ENCODE results near the gene NRK.
"Not testable (repeated sequence)": the region's sequence is repeated elsewhere in the genome, so short reads cannot be mapped to it uniquely, and the experiment has no call there.

Gene NRK

GRCh38 chrX:105894721-105895120, 72.4 kb downstream of the NRK start:
- TF ChIP-seq TAF1 (IDR thresholded peaks at IDR 0.05; ENCODE audit: borderline replicate concordance, low read depth, low read length), result no peak
- no peak for TF ChIP-seq POLR2A (IDR thresholded peaks at IDR 0.05; ENCODE audit: low read depth, low read length)
- TF ChIP-seq POLR2AphosphoS5 (IDR thresholded peaks at IDR 0.05; ENCODE audit: low read depth, low read length), result no peak
- DNase-seq (ENCODE audit: insufficient read length), result no peak
- FAIRE-seq, result no peak

- no peak for FAIRE-seq
- TF ChIP-seq POLR2A (IDR thresholded peaks at IDR 0.05; ENCODE audit: low read depth, low read length) (no peak), POLR2AphosphoS5 (IDR thresholded peaks at IDR 0.05; ENCODE audit: low read depth, low read length) (no peak), TAF1 (IDR thresholded peaks at IDR 0.05; ENCODE audit: borderline replicate concordance, low read depth, low read length) (no peak)
Observed at GRCh38 chrX:105909576-105909975, 87.2 kb downstream of the NRK start.

GRCh38 chrX:105910563-105911105, 88.3 kb downstream of the NRK start:
- DNase-seq (ENCODE audit: insufficient read length) (no peak), FAIRE-seq (no peak)
- TF ChIP-seq POLR2A (IDR thresholded peaks at IDR 0.05; ENCODE audit: low read depth, low read length) (no peak), POLR2AphosphoS5 (IDR thresholded peaks at IDR 0.05; ENCODE audit: low read depth, low read length) (no peak), TAF1 (IDR thresholded peaks at IDR 0.05; ENCODE audit: borderline replicate concordance, low read depth, low read length) (no peak)

More at GRCh38 chrX:105909576-105909975, 87.2 kb downstream of the NRK start:
- no peak for DNase-seq (ENCODE audit: insufficient read length)

- TF ChIP-seq POLR2AphosphoS5 (IDR thresholded peaks at IDR 0.05; ENCODE audit: low read depth, low read length), result no peak
- TF ChIP-seq POLR2A (IDR thresholded peaks at IDR 0.05; ENCODE audit: low read depth, low read length), result no peak
- TF ChIP-seq TAF1 (IDR thresholded peaks at IDR 0.05; ENCODE audit: borderline replicate concordance, low read depth, low read length), result no peak
- FAIRE-seq, result no peak
- no peak for DNase-seq (ENCODE audit: insufficient read length)
Observed at GRCh38 chrX:105945266-105945665, 122.9 kb downstream of the NRK start.

GRCh38 chrX:105969487-105969886, 147.1 kb downstream of the NRK start:
- no peak for FAIRE-seq
- no peak for DNase-seq (ENCODE audit: insufficient read length)
- TF ChIP-seq TAF1 (IDR thresholded peaks at IDR 0.05; ENCODE audit: borderline replicate concordance, low read depth, low read length), result no peak
- TF ChIP-seq POLR2A (IDR thresholded peaks at IDR 0.05; ENCODE audit: low read depth, low read length), result no peak
- TF ChIP-seq POLR2AphosphoS5 (IDR thresholded peaks at IDR 0.05; ENCODE audit: low read depth, low read length), result no peak

- DNase-seq (ENCODE audit: insufficient read length) (no peak), FAIRE-seq (no peak)
- TF ChIP-seq POLR2A (IDR thresholded peaks at IDR 0.05; ENCODE audit: low read depth, low read length), result no peak
- no peak for TF ChIP-seq POLR2AphosphoS5 (IDR thresholded peaks at IDR 0.05; ENCODE audit: low read depth, low read length)
- no peak for TF ChIP-seq TAF1 (IDR thresholded peaks at IDR 0.05; ENCODE audit: borderline replicate concordance, low read depth, low read length)
Observed at GRCh38 chrX:105972690-105973386, 150.5 kb downstream of the NRK start.

- no peak for DNase-seq (ENCODE audit: insufficient read length)
- no peak for FAIRE-seq
- TF ChIP-seq TAF1 (IDR thresholded peaks at IDR 0.05; ENCODE audit: borderline replicate concordance, low read depth, low read length) (no peak), POLR2A (IDR thresholded peaks at IDR 0.05; ENCODE audit: low read depth, low read length) (no peak), POLR2AphosphoS5 (IDR thresholded peaks at IDR 0.05; ENCODE audit: low read depth, low read length) (no peak)
Observed at GRCh38 chrX:105973387-105973739, 151.0 kb downstream of the NRK start.

GRCh38 chrX:105975382-105975781, 153.0 kb downstream of the NRK start:
- TF ChIP-seq POLR2A (IDR thresholded peaks at IDR 0.05; ENCODE audit: low read depth, low read length) (no peak), TAF1 (IDR thresholded peaks at IDR 0.05; ENCODE audit: borderline replicate concordance, low read depth, low read length) (no peak), POLR2AphosphoS5 (IDR thresholded peaks at IDR 0.05; ENCODE audit: low read depth, low read length) (no peak)
- FAIRE-seq (no peak), DNase-seq (ENCODE audit: insufficient read length) (no peak)

GRCh38 chrX:105981772-105982485, 159.6 kb downstream of the NRK start:
- TF ChIP-seq POLR2AphosphoS5 (IDR thresholded peaks at IDR 0.05; ENCODE audit: low read depth, low read length), result no peak
- TF ChIP-seq POLR2A (IDR thresholded peaks at IDR 0.05; ENCODE audit: low read depth, low read length), result no peak
- no peak for TF ChIP-seq TAF1 (IDR thresholded peaks at IDR 0.05; ENCODE audit: borderline replicate concordance, low read depth, low read length)
- FAIRE-seq, result no peak
- DNase-seq (ENCODE audit: insufficient read length), result no peak

GRCh38 chrX:105988487-105988886, 166.1 kb downstream of the NRK start:
- not testable (repeated sequence) for DNase-seq (ENCODE audit: insufficient read length); FAIRE-seq

- TF ChIP-seq POLR2A (IDR thresholded peaks at IDR 0.05; ENCODE audit: low read depth, low read length), result no peak
- no peak for TF ChIP-seq POLR2AphosphoS5 (IDR thresholded peaks at IDR 0.05; ENCODE audit: low read depth, low read length)
- TF ChIP-seq TAF1 (IDR thresholded peaks at IDR 0.05; ENCODE audit: borderline replicate concordance, low read depth, low read length), result no peak
- FAIRE-seq (no peak), DNase-seq (ENCODE audit: insufficient read length) (no peak)
Observed at GRCh38 chrX:105999294-105999693, 177.0 kb downstream of the NRK start.

- no peak for FAIRE-seq
- no peak for TF ChIP-seq POLR2A (IDR thresholded peaks at IDR 0.05; ENCODE audit: low read depth, low read length)
- TF ChIP-seq POLR2AphosphoS5 (IDR thresholded peaks at IDR 0.05; ENCODE audit: low read depth, low read length), result no peak
- no peak for TF ChIP-seq TAF1 (IDR thresholded peaks at IDR 0.05; ENCODE audit: borderline replicate concordance, low read depth, low read length)
- no peak for DNase-seq (ENCODE audit: insufficient read length)
Observed at GRCh38 chrX:106000203-106000602, 177.9 kb downstream of the NRK start.

GRCh38 chrX:106000609-106001008, 178.3 kb downstream of the NRK start:
- FAIRE-seq; DNase-seq (ENCODE audit: insufficient read length): not testable (repeated sequence)

Measured in GM12892 (cell line).